Stimulated activated naive CD8-positive, alpha-beta T cell treated with anti-CD3 and anti-CD28 coated beads, Interleukin-15, Interleukin-2, amounts not matched to agents 100 U/mL and 50 U/mL, for 24 hours (primary cell): ENCODE results near the gene SLC25A26.
"Not testable (repeated sequence)": the region's sequence is repeated elsewhere in the genome, so short reads cannot be mapped to it uniquely, and the experiment has no call there.

Experiments
- ATAC-seq: fragments of 150-1000 bp; cut with Tn5 transposase; one replicate; pipeline ENCODE4 v1.10.0; 2021
- DNase-seq: peaks from one replicate; pipeline ENCODE4 v3.0.0; 2021

The SLC25A26 gene

GRCh38 chr3:66270288-66270687 lies 49.5 kb downstream of the SLC25A26 start:
- DNase-seq (no peak), ATAC-seq (no peak)

- DNase-seq (no peak), ATAC-seq (no peak)
Observed at GRCh38 chr3:66270701-66271100, 49.9 kb downstream of the SLC25A26 start.

- no peak for DNase-seq
- no peak for ATAC-seq
Observed at GRCh38 chr3:66271231-66271630, 50.4 kb downstream of the SLC25A26 start.

GRCh38 chr3:66272016-66272415 lies 51.2 kb downstream of the SLC25A26 start:
- ATAC-seq, result no peak
- DNase-seq, result no peak

GRCh38 chr3:66274837-66275236 lies 54.0 kb downstream of the SLC25A26 start:
- DNase-seq, ATAC-seq: not testable (repeated sequence)

GRCh38 chr3:66276705-66277274 lies 56.0 kb downstream of the SLC25A26 start:
- no peak for ATAC-seq
- peak; percentile 47 for DNase-seq

GRCh38 chr3:66279168-66279567 lies 58.4 kb downstream of the SLC25A26 start:
- ATAC-seq (no peak), DNase-seq (no peak)

- DNase-seq, result no peak
- ATAC-seq, result no peak
Observed at GRCh38 chr3:66280304-66280703, 59.5 kb downstream of the SLC25A26 start.

- not testable (repeated sequence) for ATAC-seq, DNase-seq
Observed at GRCh38 chr3:66291922-66292321, 71.1 kb downstream of the SLC25A26 start.

- DNase-seq (no peak), ATAC-seq (no peak)
Observed at GRCh38 chr3:66297260-66297873, 76.6 kb downstream of the SLC25A26 start.

- no peak for DNase-seq
- no peak for ATAC-seq
Observed at GRCh38 chr3:66297900-66298299, 77.1 kb downstream of the SLC25A26 start.

- DNase-seq (no peak), ATAC-seq (no peak)
Observed at GRCh38 chr3:66298591-66298990, 77.8 kb downstream of the SLC25A26 start.

- ATAC-seq, DNase-seq: not testable (repeated sequence)
Observed at GRCh38 chr3:66299085-66299484, 78.3 kb downstream of the SLC25A26 start.

GRCh38 chr3:66299891-66300290 lies 79.1 kb downstream of the SLC25A26 start:
- DNase-seq (no peak), ATAC-seq (no peak)

- DNase-seq (no peak), ATAC-seq (peak; percentile 70)
Observed at GRCh38 chr3:66302288-66302687, 81.5 kb downstream of the SLC25A26 start.

GRCh38 chr3:66303491-66303901 lies 82.7 kb downstream of the SLC25A26 start:
- DNase-seq (peak; percentile 25), ATAC-seq (peak; percentile 89)

GRCh38 chr3:66304293-66304692 lies 83.5 kb downstream of the SLC25A26 start:
- ATAC-seq (no peak), DNase-seq (no peak)

- not testable (repeated sequence) for DNase-seq, ATAC-seq
Observed at GRCh38 chr3:66306086-66306485, 85.3 kb downstream of the SLC25A26 start.

- ATAC-seq, DNase-seq: not testable (repeated sequence)
Observed at GRCh38 chr3:66306991-66307390, 86.2 kb downstream of the SLC25A26 start.

GRCh38 chr3:66312039-66312438 lies 91.2 kb downstream of the SLC25A26 start:
- ATAC-seq (no peak), DNase-seq (no peak)

- no peak for ATAC-seq
- no peak for DNase-seq
Observed at GRCh38 chr3:66314455-66314854, 93.7 kb downstream of the SLC25A26 start.

- DNase-seq (no peak), ATAC-seq (no peak)
Observed at GRCh38 chr3:66317750-66318376, 97.1 kb downstream of the SLC25A26 start.

GRCh38 chr3:66320390-66320789 lies 99.6 kb downstream of the SLC25A26 start:
- ATAC-seq (no peak), DNase-seq (no peak)

- DNase-seq, result no peak
- no peak for ATAC-seq
Observed at GRCh38 chr3:66322436-66322835, 101.6 kb downstream of the SLC25A26 start.
